PC-3 (cell line): ENCODE measurements around the gene CCNB1IP1. TPM values are rescaled to one million over a fixed set of nuclear protein-coding genes. Genes with fewer than 3 reads are reported as not detected.
"Not testable (repeated sequence)": the region's sequence is repeated elsewhere in the genome, so short reads cannot be mapped to it uniquely, and the experiment has no call there.

Experiments used
- ATAC-seq: fragments of 200-7000 bp; cut with Tn5 transposase; 2 replicates; pipeline ENCODE4 v1.9.1; 2020; ENCODE audit warnings: mild to moderate bottlenecking, moderate library complexity
- BruUV-seq: library from RNA; stranded (reverse); fragments of 400-500 nt; replicated peaks from 2 replicates; lab custom pipeline; 2021; lab: Mats Ljungman, UMichigan
- CTCF ChIA-PET: fragments of 300-600 bp; sonication (Branson Sonifier 250); formaldehyde crosslinking; loops from one replicate; lab custom pipeline; 2022; ENCODE audit warnings: antibody characterized with exemption; lab: Charles Lee
- POLR2A ChIA-PET: fragments of 300-600 bp; sonication (Branson Sonifier 250); formaldehyde crosslinking; loops from one replicate; lab custom pipeline; 2022; ENCODE audit warnings: antibody characterized with exemption; ENCODE audit not compliant: unreplicated experiment; lab: Charles Lee
- DNase-seq: peaks from one replicate; pipeline ENCODE4 v3.0.0-alpha.2; 2015
- H2AFZ ChIP-seq: fragments of 300-600 bp; sonication (generic); 2 replicates; pipeline ENCODE4 v1.6.0; 2016; ENCODE audit warnings: antibody characterized with exemption, low read length
- H3F3A ChIP-seq: fragments of 300-600 bp; sonication (generic); one replicate; pipeline ENCODE4 v1.6.0; 2017; ENCODE audit warnings: antibody characterized with exemption, low read length, control low read depth, mild to moderate bottlenecking; ENCODE audit not compliant: unreplicated experiment
- H3K27ac ChIP-seq: fragments of 300-600 bp; sonication (generic); 2 replicates; pipeline ENCODE4 v1.5.1; 2016; ENCODE audit warnings: mild to moderate bottlenecking, low read length
- H3K27me3 ChIP-seq: fragments of 300-600 bp; sonication (generic); 2 replicates; pipeline ENCODE4 v1.6.1; 2016; ENCODE audit warnings: low read length, mixed read lengths
- H3K36me3 ChIP-seq: fragments of 300-600 bp; sonication (generic); 2 replicates; pipeline ENCODE4 v1.6.1; 2016; ENCODE audit warnings: low read depth, mixed run types, low read length, mixed read lengths
- H3K4me1 ChIP-seq: fragments of 300-600 bp; sonication (generic); 2 replicates; pipeline ENCODE4 v1.5.1; 2016; ENCODE audit warnings: low read length; ENCODE audit not compliant: insufficient read depth
- H3K4me2 ChIP-seq: fragments of 300-600 bp; sonication (generic); 2 replicates; pipeline ENCODE4 v1.6.0; 2016; ENCODE audit warnings: low read length
- H3K4me3 ChIP-seq: fragments of 300-600 bp; sonication (generic); 2 replicates; pipeline ENCODE4 v1.5.1; 2016; ENCODE audit warnings: mild to moderate bottlenecking, low read length, mixed read lengths
- H3K79me2 ChIP-seq: fragments of 300-600 bp; sonication (generic); 2 replicates; pipeline ENCODE4 v1.6.1; 2017; ENCODE audit warnings: low read length, mixed read lengths
- H3K9ac ChIP-seq: fragments of 300-600 bp; sonication (generic); 2 replicates; pipeline ENCODE4 v1.6.0; 2016; ENCODE audit warnings: mild to moderate bottlenecking, low read length
- H3K9me2 ChIP-seq: fragments of 300-600 bp; sonication (generic); replicated peaks from 2 replicates; pipeline ENCODE4 v1.6.1; 2016; ENCODE audit warnings: mixed run types, low read length, mixed read lengths
- H3K9me3 ChIP-seq: fragments of 300-600 bp; sonication (generic); 2 replicates; pipeline ENCODE4 v1.6.1; 2016; ENCODE audit warnings: low read length, mixed read lengths
- H4K20me1 ChIP-seq: fragments of 300-600 bp; sonication (generic); 2 replicates; pipeline ENCODE4 v1.6.1; 2016; ENCODE audit warnings: low read length, mixed read lengths
- EZH2 ChIP-seq: fragments of 300-600 bp; sonication (generic); IDR thresholded peaks from one replicate; pipeline ENCODE4 v1.6.1; 2017; ENCODE audit warnings: antibody characterized with exemption, mild to moderate bottlenecking, low read length; ENCODE audit not compliant: unreplicated experiment
- EZH2phosphoT487 ChIP-seq: fragments of 300-600 bp; sonication (generic); IDR thresholded peaks from 2 replicates; pipeline ENCODE4 v1.6.1; 2018; ENCODE audit warnings: mild to moderate bottlenecking, antibody characterized with exemption, low read length, borderline replicate concordance
- intact Hi-C: fragments of 100-400 bp; cut with micrococcal nuclease; formaldehyde crosslinking; loops from 2 replicates; pipeline ENCODE4 v1.9.0; 2023
- total RNA-seq: library from RNA; depleted of rRNA; stranded (reverse); fragments of >200 nt; gene quantifications from 2 replicates; pipeline ENCODE4 v1.2.3, GENCODE V29; 2014
- TF ChIP-seq, protein P1 (sequence below): fragments of 300-600 bp; sonication (generic); conservative IDR thresholded peaks from 2 replicates; pipeline ENCODE4 v1.5.1; 2017; ENCODE audit warnings: antibody characterized with exemption, low read depth, mild to moderate bottlenecking, low read length

The CCNB1IP1 gene
- total RNA-seq, 1 experiment from 2014 or later: 32.8 TPM

GRCh38 chr14:20341646-20342045 lies 8.6 kb upstream of the CCNB1IP1 start:
- Histone ChIP-seq H3K27me3 (no peaks in the 10 kb centered on the region), H3F3A (no peaks in the 10 kb centered on the region), H4K20me1 (no peaks in the 10 kb centered on the region), H3K36me3 (peaks cover 14% of the 10 kb centered on the region), H3K79me2 (peaks cover 22% of the 10 kb centered on the region), H3K4me3 (peak overlapping the region; percentile 98), H3K27ac (no peak overlapping the region), H3K4me2 (peak overlapping the region; percentile 96), H3K9me3 (no peaks in the 10 kb centered on the region), H3K9me2 (no peaks in the 10 kb centered on the region), H3K4me1 (peaks cover 9% of the 10 kb centered on the region; the same call in 1 of the 2 replicates), H2AFZ (peak overlapping the region; percentile 98), H3K9ac (peak overlapping the region; percentile 83)
- BruUV-seq: no TSS peak
- ATAC-seq (no peak), DNase-seq (no peak)
- intact Hi-C loops: loop anchor here (2.0 kb wide), 1 partner anchor 267 kb away; no protein-coding TSS in a partner anchor
- ChIA-PET POLR2A (interaction anchor here (0.6 kb wide), 1 partner anchor 182 kb away, joined by 12 read pairs; no protein-coding TSS in a partner anchor), CTCF (interaction anchor here (0.6 kb wide), 1 partner anchor 9 kb away, joined by 8 read pairs; no protein-coding TSS in a partner anchor)
- TF ChIP-seq EZH2phosphoT487 (no peak), EZH2 (no peak)
- TF ChIP-seq, protein P1, sequence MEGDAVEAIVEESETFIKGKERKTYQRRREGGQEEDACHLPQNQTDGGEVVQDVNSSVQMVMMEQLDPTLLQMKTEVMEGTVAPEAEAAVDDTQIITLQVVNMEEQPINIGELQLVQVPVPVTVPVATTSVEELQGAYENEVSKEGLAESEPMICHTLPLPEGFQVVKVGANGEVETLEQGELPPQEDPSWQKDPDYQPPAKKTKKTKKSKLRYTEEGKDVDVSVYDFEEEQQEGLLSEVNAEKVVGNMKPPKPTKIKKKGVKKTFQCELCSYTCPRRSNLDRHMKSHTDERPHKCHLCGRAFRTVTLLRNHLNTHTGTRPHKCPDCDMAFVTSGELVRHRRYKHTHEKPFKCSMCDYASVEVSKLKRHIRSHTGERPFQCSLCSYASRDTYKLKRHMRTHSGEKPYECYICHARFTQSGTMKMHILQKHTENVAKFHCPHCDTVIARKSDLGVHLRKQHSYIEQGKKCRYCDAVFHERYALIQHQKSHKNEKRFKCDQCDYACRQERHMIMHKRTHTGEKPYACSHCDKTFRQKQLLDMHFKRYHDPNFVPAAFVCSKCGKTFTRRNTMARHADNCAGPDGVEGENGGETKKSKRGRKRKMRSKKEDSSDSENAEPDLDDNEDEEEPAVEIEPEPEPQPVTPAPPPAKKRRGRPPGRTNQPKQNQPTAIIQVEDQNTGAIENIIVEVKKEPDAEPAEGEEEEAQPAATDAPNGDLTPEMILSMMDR: no peak

DNA sequence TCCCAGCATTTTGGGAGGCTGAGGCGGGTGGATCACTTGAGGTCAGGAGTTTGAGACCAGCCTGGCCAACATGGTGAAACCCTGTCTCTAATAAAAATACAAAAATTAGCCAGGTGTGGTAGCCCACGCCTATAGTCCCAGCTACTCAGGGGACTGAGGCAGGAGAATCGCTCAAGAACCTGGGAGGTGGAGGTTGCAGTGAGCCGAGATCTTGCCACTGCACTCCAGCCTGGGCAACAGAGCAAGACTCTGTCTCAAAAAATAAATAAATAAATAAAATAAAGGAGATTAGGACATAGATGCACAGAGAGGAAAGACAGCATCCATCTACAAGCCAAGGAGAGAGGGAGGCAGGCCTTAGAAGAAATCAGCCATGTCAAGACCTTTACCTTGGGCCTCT lies 8.0 kb upstream of the CCNB1IP1 start:
- H3F3A ChIP-seq, H4K20me1 ChIP-seq, H3K4me1 ChIP-seq, H3K9ac ChIP-seq, intact Hi-C loops, H3K27ac ChIP-seq, POLR2A ChIA-PET, BruUV-seq, H2AFZ ChIP-seq, H3K27me3 ChIP-seq, H3K4me3 ChIP-seq, H3K9me3 ChIP-seq, H3K9me2 ChIP-seq, ATAC-seq, DNase-seq, CTCF ChIA-PET, H3K4me2 ChIP-seq: not testable (repeated sequence)
- peaks cover 22% of the 10 kb centered on the region for H3K79me2 ChIP-seq
- peaks cover 11% of the 10 kb centered on the region for H3K36me3 ChIP-seq

GRCh38 chr14:20334017-20334416 lies 938 bp upstream of the CCNB1IP1 start:
- no peaks in the 10 kb centered on the region for H3K27me3 ChIP-seq
- no peak overlapping the region for H3K9ac ChIP-seq
- peaks cover 10% of the 10 kb centered on the region for H3K4me1 ChIP-seq
- no peaks in the 10 kb centered on the region; the same call in 1 of the 2 replicates for H4K20me1 ChIP-seq
- H3F3A ChIP-seq: no peaks in the 10 kb centered on the region
- BruUV-seq: no TSS peak
- peak overlapping the region; percentile 91; the same call in 1 of the 2 replicates for H3K4me2 ChIP-seq
- no peaks in the 10 kb centered on the region for H3K9me3 ChIP-seq
- H3K79me2 ChIP-seq: peaks cover 40% of the 10 kb centered on the region
- TF ChIP-seq EZH2phosphoT487 (no peak), EZH2 (no peak)
- TF ChIP-seq, protein P1: no peak
- ATAC-seq: no peak
- no peak overlapping the region for H3K4me3 ChIP-seq
- peak overlapping the region; percentile 79; the same call in 1 of the 2 replicates for H2AFZ ChIP-seq
- ChIA-PET CTCF (no interaction called here), POLR2A (interaction anchor here (1.0 kb wide), 1 partner anchor 9 kb away, joined by 6 read pairs; the partner anchor contains the start of gene PARP2)
- DNase-seq: no peak
- no peak overlapping the region for H3K27ac ChIP-seq
- intact Hi-C loops: no loop called here
- no peaks in the 10 kb centered on the region for H3K9me2 ChIP-seq
- peaks cover 2% of the 10 kb centered on the region; the same call in 1 of the 2 replicates for H3K36me3 ChIP-seq
